Omental fat pad (tissue), 4 donors: ENCODE measurements around the gene TAF5L. TPM values are rescaled to one million over a fixed set of nuclear protein-coding genes. Genes with fewer than 3 reads are reported as not detected.

Experiments
- ATAC-seq: fragments of 150-250 bp; one replicate; pipeline ENCODE4 v1.9.1; 2016; ENCODE audit warnings: mild to moderate bottlenecking, moderate library complexity; ENCODE audit not compliant: low FRiP score
- DNase-seq: peaks from one replicate; pipeline ENCODE4 v3.0.0-alpha.2; 2019; ENCODE audit warnings: low spot score
- CTCF ChIP-seq, 3 donors: fragments of 450-650 bp; IDR thresholded peaks; one replicate each; pipeline ENCODE4 v1.5.1; 2016 to 2017; ENCODE audit warnings: antibody characterized with exemption in 3 of 3, mild to moderate bottlenecking in 3 of 3, moderate library complexity in 2 of 3
- total RNA-seq, 4 donors: library from RNA; depleted of rRNA; stranded (reverse); fragments of >200 nt; gene quantifications; one replicate each; pipeline ENCODE4 v1.1.0, GENCODE V29; 2016

Gene TAF5L
- total RNA-seq, 4 donors from 2014 or later = 18.6 to 27.4 (median 20.5) TPM

GRCh38 chr1:229582011-229582694 lies 43.8 kb downstream of the TAF5L start:
- no peak for TF ChIP-seq CTCF (IDR thresholded peaks at IDR 0.05)
- no peak for DNase-seq
- ATAC-seq = no peak

- DNase-seq = no peak
- no peak for TF ChIP-seq CTCF (IDR thresholded peaks at IDR 0.05)
- no peak for ATAC-seq
Observed at GRCh38 chr1:229581485-229581884, 44.4 kb downstream of the TAF5L start.

GRCh38 chr1:229579059-229579673 lies 46.8 kb downstream of the TAF5L start:
- TF ChIP-seq CTCF (IDR thresholded peaks at IDR 0.05) = no peak

GRCh38 chr1:229578168-229579058 lies 47.5 kb downstream of the TAF5L start:
- ATAC-seq = no peak
- TF ChIP-seq CTCF (IDR thresholded peaks at IDR 0.05) = no peak
- DNase-seq = no peak

More at GRCh38 chr1:229579059-229579673, 46.8 kb downstream of the TAF5L start:
- no peak for ATAC-seq
- no peak for DNase-seq

- ATAC-seq (no peak), DNase-seq (no peak)
- TF ChIP-seq CTCF (IDR thresholded peaks at IDR 0.05) = no peak
Observed at GRCh38 chr1:229574679-229575442, 51.1 kb downstream of the TAF5L start.

GRCh38 chr1:229572286-229572685 lies 53.6 kb downstream of the TAF5L start:
- TF ChIP-seq CTCF (IDR thresholded peaks at IDR 0.05) = no peak
- no peak for DNase-seq
- no peak for ATAC-seq
